ENCODE data around the gene NDUFAF8.

DNA sequence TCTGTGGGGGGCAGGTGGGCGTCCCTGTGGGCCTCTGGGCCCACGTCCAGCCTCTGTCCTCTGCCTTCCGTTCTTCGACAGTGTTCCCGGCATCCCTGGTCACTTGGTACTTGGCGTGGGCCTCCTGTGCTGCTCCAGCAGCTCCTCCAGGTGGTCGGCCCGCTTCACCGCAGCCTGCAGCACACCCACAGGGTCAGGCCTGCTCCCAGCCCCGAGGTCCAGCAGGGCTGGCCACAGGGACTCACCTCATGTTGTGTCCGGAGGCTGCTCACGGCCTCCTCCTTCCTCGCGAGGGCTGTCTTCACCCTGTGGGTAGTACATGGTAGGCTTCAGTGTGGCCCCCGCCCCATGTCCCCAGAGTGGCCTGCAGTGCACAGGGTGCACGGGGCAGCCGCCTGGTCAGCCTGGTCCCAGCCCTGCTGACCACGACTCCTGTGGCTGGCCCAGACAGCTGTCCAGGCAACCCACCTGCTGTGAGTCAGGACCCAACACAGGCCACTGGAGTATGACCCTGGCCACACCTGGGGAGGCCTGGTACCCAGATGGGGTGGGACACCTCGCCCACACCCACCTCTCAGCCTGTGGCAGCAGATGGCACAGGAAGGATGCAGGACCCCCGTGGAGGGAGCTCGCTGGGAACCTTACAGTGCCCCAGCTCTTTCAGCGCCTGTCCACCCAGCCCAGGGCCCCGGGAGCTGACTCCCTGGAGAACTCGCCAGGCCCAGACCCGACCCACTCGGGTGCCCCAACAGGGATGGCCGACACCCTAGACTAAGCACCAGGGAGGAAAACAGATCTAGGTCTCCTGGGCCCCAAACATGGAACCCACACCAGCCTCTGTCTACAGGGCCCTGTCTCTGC, 49.2 kb upstream of the NDUFAF8 start:
- TF ChIP-seq CSDC2 (CRISPR knock-in tag; IDR thresholded peaks at IDR 0.05) (no peak), ZNF565 (CRISPR knock-in tag; conservative IDR thresholded peaks at IDR 0.05; ENCODE audit: low read depth) (no peak), ZFP30 (CRISPR knock-in tag; IDR thresholded peaks at IDR 0.05) (no peak), RARB (CRISPR knock-in tag; IDR thresholded peaks at IDR 0.05) (no peak), BACH2 (CRISPR knock-in tag; IDR thresholded peaks at IDR 0.05; ENCODE audit: borderline replicate concordance) (no peak), ARNTL (CRISPR knock-in tag; IDR thresholded peaks at IDR 0.05; ENCODE audit: borderline replicate concordance, low read depth) (no peak), TCF4 (CRISPR knock-in tag; IDR thresholded peaks at IDR 0.05; ENCODE audit: borderline replicate concordance) (no peak), TOX (CRISPR knock-in tag; IDR thresholded peaks at IDR 0.05; ENCODE audit: borderline replicate concordance) (no peak), GLIS3 (CRISPR knock-in tag; IDR thresholded peaks at IDR 0.05) (no peak), ZNF8 (CRISPR knock-in tag; IDR thresholded peaks at IDR 0.05) (no peak)
- TF ChIP-seq, protein P1, sequence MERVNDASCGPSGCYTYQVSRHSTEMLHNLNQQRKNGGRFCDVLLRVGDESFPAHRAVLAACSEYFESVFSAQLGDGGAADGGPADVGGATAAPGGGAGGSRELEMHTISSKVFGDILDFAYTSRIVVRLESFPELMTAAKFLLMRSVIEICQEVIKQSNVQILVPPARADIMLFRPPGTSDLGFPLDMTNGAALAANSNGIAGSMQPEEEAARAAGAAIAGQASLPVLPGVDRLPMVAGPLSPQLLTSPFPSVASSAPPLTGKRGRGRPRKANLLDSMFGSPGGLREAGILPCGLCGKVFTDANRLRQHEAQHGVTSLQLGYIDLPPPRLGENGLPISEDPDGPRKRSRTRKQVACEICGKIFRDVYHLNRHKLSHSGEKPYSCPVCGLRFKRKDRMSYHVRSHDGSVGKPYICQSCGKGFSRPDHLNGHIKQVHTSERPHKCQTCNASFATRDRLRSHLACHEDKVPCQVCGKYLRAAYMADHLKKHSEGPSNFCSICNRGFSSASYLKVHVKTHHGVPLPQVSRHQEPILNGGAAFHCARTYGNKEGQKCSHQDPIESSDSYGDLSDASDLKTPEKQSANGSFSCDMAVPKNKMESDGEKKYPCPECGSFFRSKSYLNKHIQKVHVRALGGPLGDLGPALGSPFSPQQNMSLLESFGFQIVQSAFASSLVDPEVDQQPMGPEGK (CRISPR knock-in tag; IDR thresholded peaks at IDR 0.05; ENCODE audit: borderline replicate concordance) = no peak
- TF ChIP-seq, protein P2, sequence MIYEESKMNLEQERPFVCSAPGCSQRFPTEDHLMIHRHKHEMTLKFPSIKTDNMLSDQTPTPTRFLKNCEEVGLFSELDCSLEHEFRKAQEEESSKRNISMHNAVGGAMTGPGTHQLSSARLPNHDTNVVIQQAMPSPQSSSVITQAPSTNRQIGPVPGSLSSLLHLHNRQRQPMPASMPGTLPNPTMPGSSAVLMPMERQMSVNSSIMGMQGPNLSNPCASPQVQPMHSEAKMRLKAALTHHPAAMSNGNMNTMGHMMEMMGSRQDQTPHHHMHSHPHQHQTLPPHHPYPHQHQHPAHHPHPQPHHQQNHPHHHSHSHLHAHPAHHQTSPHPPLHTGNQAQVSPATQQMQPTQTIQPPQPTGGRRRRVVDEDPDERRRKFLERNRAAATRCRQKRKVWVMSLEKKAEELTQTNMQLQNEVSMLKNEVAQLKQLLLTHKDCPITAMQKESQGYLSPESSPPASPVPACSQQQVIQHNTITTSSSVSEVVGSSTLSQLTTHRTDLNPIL (CRISPR knock-in tag; IDR thresholded peaks at IDR 0.05; ENCODE audit: low read depth) = no peak
- TF ChIP-seq, protein P3, sequence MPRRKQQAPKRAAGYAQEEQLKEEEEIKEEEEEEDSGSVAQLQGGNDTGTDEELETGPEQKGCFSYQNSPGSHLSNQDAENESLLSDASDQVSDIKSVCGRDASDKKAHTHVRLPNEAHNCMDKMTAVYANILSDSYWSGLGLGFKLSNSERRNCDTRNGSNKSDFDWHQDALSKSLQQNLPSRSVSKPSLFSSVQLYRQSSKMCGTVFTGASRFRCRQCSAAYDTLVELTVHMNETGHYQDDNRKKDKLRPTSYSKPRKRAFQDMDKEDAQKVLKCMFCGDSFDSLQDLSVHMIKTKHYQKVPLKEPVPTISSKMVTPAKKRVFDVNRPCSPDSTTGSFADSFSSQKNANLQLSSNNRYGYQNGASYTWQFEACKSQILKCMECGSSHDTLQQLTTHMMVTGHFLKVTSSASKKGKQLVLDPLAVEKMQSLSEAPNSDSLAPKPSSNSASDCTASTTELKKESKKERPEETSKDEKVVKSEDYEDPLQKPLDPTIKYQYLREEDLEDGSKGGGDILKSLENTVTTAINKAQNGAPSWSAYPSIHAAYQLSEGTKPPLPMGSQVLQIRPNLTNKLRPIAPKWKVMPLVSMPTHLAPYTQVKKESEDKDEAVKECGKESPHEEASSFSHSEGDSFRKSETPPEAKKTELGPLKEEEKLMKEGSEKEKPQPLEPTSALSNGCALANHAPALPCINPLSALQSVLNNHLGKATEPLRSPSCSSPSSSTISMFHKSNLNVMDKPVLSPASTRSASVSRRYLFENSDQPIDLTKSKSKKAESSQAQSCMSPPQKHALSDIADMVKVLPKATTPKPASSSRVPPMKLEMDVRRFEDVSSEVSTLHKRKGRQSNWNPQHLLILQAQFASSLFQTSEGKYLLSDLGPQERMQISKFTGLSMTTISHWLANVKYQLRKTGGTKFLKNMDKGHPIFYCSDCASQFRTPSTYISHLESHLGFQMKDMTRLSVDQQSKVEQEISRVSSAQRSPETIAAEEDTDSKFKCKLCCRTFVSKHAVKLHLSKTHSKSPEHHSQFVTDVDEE (CRISPR knock-in tag; IDR thresholded peaks at IDR 0.05) = no peak
- TF ChIP-seq, protein P4, sequence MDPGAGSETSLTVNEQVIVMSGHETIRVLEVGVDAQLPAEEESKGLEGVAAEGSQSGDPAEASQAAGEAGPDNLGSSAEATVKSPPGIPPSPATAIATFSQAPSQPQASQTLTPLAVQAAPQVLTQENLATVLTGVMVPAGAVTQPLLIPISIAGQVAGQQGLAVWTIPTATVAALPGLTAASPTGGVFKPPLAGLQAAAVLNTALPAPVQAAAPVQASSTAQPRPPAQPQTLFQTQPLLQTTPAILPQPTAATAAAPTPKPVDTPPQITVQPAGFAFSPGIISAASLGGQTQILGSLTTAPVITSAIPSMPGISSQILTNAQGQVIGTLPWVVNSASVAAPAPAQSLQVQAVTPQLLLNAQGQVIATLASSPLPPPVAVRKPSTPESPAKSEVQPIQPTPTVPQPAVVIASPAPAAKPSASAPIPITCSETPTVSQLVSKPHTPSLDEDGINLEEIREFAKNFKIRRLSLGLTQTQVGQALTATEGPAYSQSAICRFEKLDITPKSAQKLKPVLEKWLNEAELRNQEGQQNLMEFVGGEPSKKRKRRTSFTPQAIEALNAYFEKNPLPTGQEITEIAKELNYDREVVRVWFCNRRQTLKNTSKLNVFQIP (CRISPR knock-in tag; IDR thresholded peaks at IDR 0.05; ENCODE audit: borderline replicate concordance, low read depth) = no peak

Data from SK-N-SH treated with all-trans-retinoic acid at 6 μM for 48 hours (cell line).